HepG2 (cell line): Measurements from ENCODE around the gene SLC39A8. TPM values are rescaled to one million over a fixed set of nuclear protein-coding genes. Genes with fewer than 3 reads are reported as not detected.

Experiments used
- ATAC-seq: fragments of 200-7000 bp; cut with Tn5 transposase; 3 replicates; pipeline ENCODE4 v1.9.1; 2020; ENCODE audit warnings: mild to moderate bottlenecking, moderate library complexity
- BruUV-seq: library from RNA; stranded (reverse); fragments of 400-500 nt; replicated peaks from 2 replicates; lab custom pipeline; 2021; lab: Mats Ljungman, UMichigan
- CTCF ChIA-PET: fragments of 300-600 bp; formaldehyde crosslinking; extraction: SDS; loops from one replicate; lab custom pipeline; 2021; ENCODE audit warnings: low total read pairs, inconsistent platforms, low intra/inter-chr PET ratio; lab: Yijun Ruan, JAX
- POLR2A ChIA-PET: fragments of 350-600 bp; sonication (Branson Sonifier 250); formaldehyde crosslinking; loops from one replicate; lab custom pipeline; 2020; ENCODE audit warnings: antibody characterized with exemption, inconsistent platforms; lab: Yijun Ruan, JAX
- DNase-seq: peaks from one replicate; pipeline ENCODE4 v3.0.0-alpha.2; 2015; ENCODE audit warnings: low spot score
- FAIRE-seq: peaks from 3 replicates; lab custom pipeline; 2011; peaks lifted over from hg19 to GRCh38; lab: Jason Lieb, UNC
- H2AFZ ChIP-seq: one replicate; pipeline ENCODE4 v1.6.1; 2011; ENCODE audit warnings: low read length, inconsistent platforms
- H3K27ac ChIP-seq: fragments of 300-600 bp; 3 replicates; pipeline ENCODE4 v1.8.0; 2011; ENCODE audit warnings: mixed run types, mild to moderate bottlenecking, mixed read lengths, low read length, inconsistent platforms; ENCODE audit not compliant: insufficient read depth; ENCODE audit errors: extremely low read length
- H3K27me3 ChIP-seq, 2 experiments: fragments of 200-600 bp in 1 of 2; 2 replicates in 1 of 2; 3 replicates in 1 of 2; pipeline versions ENCODE4 v1.6.0 to v1.8.0; 2011; ENCODE audit warnings: low read length in 2 of 2, mild to moderate bottlenecking in 2 of 2, moderate library complexity in 2 of 2, inconsistent platforms in 1 of 2; ENCODE audit not compliant: insufficient read depth in 2 of 2, control insufficient read depth in 1 of 2
- H3K36me3 ChIP-seq, 2 experiments: fragments of 200-600 bp in 1 of 2; replicated peaks in 1 of 2; 2 replicates in 1 of 2; 3 replicates in 1 of 2; pipeline versions ENCODE4 v1.5.1 to v1.8.0; 2011; ENCODE audit warnings: low read length in 2 of 2, inconsistent platforms in 1 of 2; ENCODE audit not compliant: insufficient read depth in 2 of 2, control insufficient read depth in 1 of 2
- H3K4me1 ChIP-seq: 2 replicates; pipeline ENCODE4 v1.5.1; 2012; ENCODE audit warnings: low read length, inconsistent platforms; ENCODE audit not compliant: insufficient read depth
- H3K4me2 ChIP-seq: 2 replicates; pipeline ENCODE4 v1.6.0; 2011; ENCODE audit warnings: low read depth, low read length, inconsistent platforms
- H3K4me3 ChIP-seq, 3 experiments: fragments of 200-600 bp in 1 of 3; sonication (generic), shearing (Covaris generic) in 1 of 3; replicated peaks in 1 of 3; 2 replicates each; pipeline ENCODE4 v1.5.1; 2011 to 2016; ENCODE audit warnings: low read length in 3 of 3, inconsistent platforms in 2 of 3, low read depth in 2 of 3, mild to moderate bottlenecking in 2 of 3, control low read depth in 1 of 3, mixed read lengths in 1 of 3; ENCODE audit not compliant: insufficient read depth in 1 of 3
- H3K79me2 ChIP-seq: one replicate; pipeline ENCODE4 v1.6.1; 2011; ENCODE audit warnings: low read length, inconsistent platforms; ENCODE audit not compliant: insufficient read depth
- H3K9ac ChIP-seq: 2 replicates; pipeline ENCODE4 v1.6.0; 2011; ENCODE audit warnings: mild to moderate bottlenecking, low read depth, low read length, inconsistent platforms; ENCODE audit not compliant: insufficient read depth
- H3K9me3 ChIP-seq: 2 replicates; pipeline ENCODE4 v1.5.1; 2012; ENCODE audit warnings: mild to moderate bottlenecking, low read length
- H4K20me1 ChIP-seq: 2 replicates; pipeline ENCODE4 v1.6.0; 2011; ENCODE audit warnings: inconsistent platforms, mild to moderate bottlenecking, low read length, moderate library complexity; ENCODE audit not compliant: insufficient read depth
- MAFF ChIP-seq: IDR thresholded peaks from 2 replicates; pipeline ENCODE4 v1.6.1; 2011; ENCODE audit warnings: low read depth, low read length, improper control_type of control experiment
- MAFK ChIP-seq, 2 experiments: IDR thresholded peaks in 1 of 2; conservative IDR thresholded peaks in 1 of 2; 2 replicates each; pipeline ENCODE4 v1.6.1; 2011; ENCODE audit warnings: improper control_type of control experiment in 2 of 2, low read length in 2 of 2
- MATR3 ChIP-seq: sonication (generic); formaldehyde crosslinking; IDR thresholded peaks from 2 replicates; pipeline ENCODE4 v1.4.0; 2020; ENCODE audit warnings: missing genetic modification reagents
- ZNF234 ChIP-seq: sonication (generic); formaldehyde crosslinking; conservative IDR thresholded peaks from 2 replicates; pipeline ENCODE4 v1.5.1; 2020; ENCODE audit warnings: mild to moderate bottlenecking, missing genetic modification reagents
- in situ Hi-C: cut with HindIII; loops from 2 replicates; pipeline ENCODE4 v1.10.0; 2017; ENCODE audit warnings: low pct_unique_long_range_greater_than_20kb; ENCODE audit not compliant: extremely low pct_ligation_motif_present
- intact Hi-C: fragments of 100-400 bp; cut with micrococcal nuclease; formaldehyde crosslinking; loops from one replicate; pipeline ENCODE4 v1.10.0; 2022; ENCODE audit not compliant: unreplicated experiment
- polyA plus RNA-seq, 8 experiments: library from polyadenylated mRNA; depleted of rRNA in 3 of 8; stranded (reverse) in 7 of 8; unstranded in 1 of 8; fragments of >200 nt; fragmentation: Illumina TruSeq in 4 of 8; extraction: Trizol in 4 of 8; gene quantifications; 2 replicates each; pipeline versions ENCODE4 v1.2.1 to v1.2.3, GENCODE V29; 2011 to 2016; ENCODE audit warnings: low read depth in 4 of 8, missing spikeins in 1 of 8, mixed read lengths in 1 of 8; ENCODE audit not compliant: insufficient read depth in 1 of 8
- total RNA-seq, 5 experiments: library from RNA; depleted of rRNA; stranded (reverse); fragments of >200 nt; fragmentation: Illumina TruSeq; extraction: Trizol; gene quantifications; 2 replicates each; pipeline ENCODE4 v1.2.3, GENCODE V29; 2016; ENCODE audit warnings: low read depth in 1 of 5

Gene SLC39A8
- total and polyA plus RNA-seq, 2 of the 13 experiments (the other 11 are each of a cell fraction or from before 2014, with no cell fraction given) = 0.22 to 0.38 TPM

DNA sequence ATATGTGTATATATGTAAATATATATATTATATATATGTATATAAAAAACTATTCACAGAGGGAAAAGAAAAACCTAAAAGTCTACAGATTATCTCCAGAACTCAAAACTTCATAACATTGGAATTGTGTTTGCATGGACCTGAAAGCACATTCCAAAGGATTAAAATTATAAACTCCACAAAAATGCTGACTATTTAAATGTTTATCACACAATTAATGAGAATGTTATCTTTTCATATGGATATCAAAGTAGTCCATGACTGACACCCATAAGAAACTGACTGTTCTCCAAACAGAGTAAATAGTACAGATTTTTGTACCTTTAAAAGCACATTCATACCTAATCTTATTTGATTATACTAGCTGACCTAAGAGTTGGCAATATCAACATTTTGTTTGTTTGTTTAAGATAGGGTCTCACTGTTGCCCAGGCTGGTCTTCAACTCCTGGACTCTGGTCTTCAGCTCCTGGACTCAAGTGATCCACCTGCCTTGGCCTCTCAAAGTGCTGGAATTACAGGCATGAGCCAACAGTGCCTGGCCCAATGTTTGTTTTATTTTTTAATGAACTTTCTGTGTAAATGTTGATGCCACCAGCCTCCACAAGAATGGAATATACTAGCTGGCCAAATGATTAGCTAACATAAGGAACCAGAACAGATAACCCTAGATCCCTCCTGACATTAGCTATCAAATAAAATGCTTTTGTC is 50.0 kb downstream of the SLC39A8 start:
- Histone ChIP-seq H3K4me3 (no peak overlapping the region), H2AFZ (no peak overlapping the region), H3K9me3 (no peaks in the 10 kb centered on the region), H3K27ac (no peak overlapping the region)
- ChIA-PET CTCF (no interaction called here), POLR2A (no interaction called here)
- BruUV-seq = no TSS peak
- TF ChIP-seq MAFF (peak; percentile 41; the same call in 1 of the 2 replicates), MAFK (conservative IDR thresholded peaks at IDR 0.05 in 1 of 2, IDR thresholded peaks at IDR 0.05 in 1 of 2; ENCODE audit: low read length in 2 of 2) (peak; percentile 53 to 63), ZNF234 (no peak)
- TF ChIP-seq, all 625 proteins: peak for 2
- Histone ChIP-seq H3K79me2 (no peaks in the 10 kb centered on the region), H3K27me3 (no peaks in the 10 kb centered on the region), H3K4me1 (no peaks in the 10 kb centered on the region), H3K4me2 (no peak overlapping the region), H4K20me1 (no peaks in the 10 kb centered on the region), H3K36me3 (no peaks in the 10 kb centered on the region), H3K9ac (no peak overlapping the region)
- FAIRE-seq = no peak
- no peak for ATAC-seq
- no peak for DNase-seq
- intact Hi-C loops = no loop called here
- in situ Hi-C loops = no loop called here

DNA sequence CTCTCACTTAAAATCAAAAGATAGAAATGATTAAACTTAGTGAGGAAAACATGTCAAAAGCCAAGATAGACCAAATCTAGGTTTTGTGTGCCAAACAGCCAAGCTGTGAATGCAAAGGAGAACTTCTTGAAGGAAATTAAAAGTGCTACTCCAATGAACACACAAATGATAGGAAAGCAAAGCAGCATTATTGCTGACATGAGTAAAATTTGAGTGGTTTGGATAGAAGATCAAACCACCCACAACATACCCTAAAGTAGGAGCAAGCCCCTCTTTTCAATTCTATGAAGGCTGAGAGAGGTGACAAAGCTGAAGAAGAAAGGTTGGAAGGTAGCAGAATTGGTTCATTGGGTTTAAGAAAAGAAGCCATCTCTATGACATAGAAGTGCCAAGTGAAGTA is 56.8 kb downstream of the SLC39A8 start:
- no peaks in the 10 kb centered on the region for H4K20me1 ChIP-seq
- CTCF ChIA-PET = no interaction called here

More for the DNA sequence above, 56.8 kb downstream of the SLC39A8 start:
- POLR2A ChIA-PET = no interaction called here
- FAIRE-seq (no peak), ATAC-seq (no peak)
- Histone ChIP-seq H3K4me3 (no peak overlapping the region), H2AFZ (no peak overlapping the region), H3K36me3 (no peaks in the 10 kb centered on the region), H3K4me2 (no peak overlapping the region), H3K9ac (no peak overlapping the region)
- intact Hi-C loops = no loop called here
- TF ChIP-seq MAFF (peak; percentile 79), MAFK (conservative IDR thresholded peaks at IDR 0.05 in 1 of 2, IDR thresholded peaks at IDR 0.05 in 1 of 2; ENCODE audit: low read length in 2 of 2) (peak; percentile 80 to 84), MATR3 (CRISPR knock-in tag) (no peak)
- TF ChIP-seq, all 625 proteins: peak for 2
- Histone ChIP-seq H3K79me2 (no peaks in the 10 kb centered on the region), H3K27me3 (no peaks in the 10 kb centered on the region), H3K27ac (no peak overlapping the region), H3K4me1 (no peaks in the 10 kb centered on the region), H3K9me3 (no peaks in the 10 kb centered on the region)
- no peak for DNase-seq
- in situ Hi-C loops = no loop called here
- no TSS peak for BruUV-seq
